SK-N-SH treated with all-trans-retinoic acid at 6 μM for 48 hours (cell line): ENCODE results near the gene FCN3.

Experiments used
- ATAC-seq: fragments of 200-7000 bp; cut with Tn5 transposase; 3 replicates; pipeline ENCODE4 v1.9.1; 2020; ENCODE audit warnings: mild to moderate bottlenecking, moderate library complexity
- ARNTL ChIP-seq: fragments of 450-650 bp; formaldehyde crosslinking; IDR thresholded peaks from 2 replicates; pipeline ENCODE4 v1.5.0; 2020; ENCODE audit warnings: low read depth, mild to moderate bottlenecking, moderate library complexity, borderline replicate concordance
- CREB5 ChIP-seq: fragments of 250-450 bp; sonication (Bioruptor Pico); IDR thresholded peaks from 2 replicates; pipeline ENCODE4 v1.5.1; 2020; ENCODE audit warnings: low read depth, mild to moderate bottlenecking, moderate library complexity
- CSDC2 ChIP-seq: fragments of 250-450 bp; sonication (Bioruptor Pico); IDR thresholded peaks from 2 replicates; pipeline ENCODE4 v1.5.0; 2020; ENCODE audit warnings: mild to moderate bottlenecking, moderate library complexity
- CSRNP3 ChIP-seq: fragments of 250-450 bp; sonication (Bioruptor Pico); IDR thresholded peaks from 2 replicates; pipeline ENCODE4 v1.5.1; 2021; ENCODE audit warnings: mild to moderate bottlenecking, moderate library complexity
- ESRRG ChIP-seq: fragments of 250-450 bp; sonication (Bioruptor Pico); IDR thresholded peaks from 2 replicates; pipeline ENCODE4 v1.6.1; 2021; ENCODE audit warnings: mild to moderate bottlenecking
- GLIS3 ChIP-seq: fragments of 250-450 bp; sonication (Bioruptor Pico); IDR thresholded peaks from 2 replicates; pipeline ENCODE4 v1.5.0; 2020; ENCODE audit warnings: mild to moderate bottlenecking, moderate library complexity
- ISL1 ChIP-seq: fragments of 250-450 bp; sonication (Bioruptor Pico); IDR thresholded peaks from 2 replicates; pipeline ENCODE4 v2.1.2; 2022; ENCODE audit warnings: mild to moderate bottlenecking, moderate library complexity
- OSR1 ChIP-seq: fragments of 250-450 bp; sonication (Bioruptor Pico); IDR thresholded peaks from 2 replicates; pipeline ENCODE4 v1.8.0; 2022; ENCODE audit warnings: moderate library complexity, mild to moderate bottlenecking, inconsistent platforms
- PATZ1 ChIP-seq: fragments of 250-450 bp; sonication (Bioruptor Pico); IDR thresholded peaks from 2 replicates; pipeline ENCODE4 v1.8.0; 2020; ENCODE audit warnings: mild to moderate bottlenecking, moderate library complexity, borderline replicate concordance
- POU6F1 ChIP-seq: fragments of 250-450 bp; sonication (Bioruptor Pico); IDR thresholded peaks from 2 replicates; pipeline ENCODE4 v1.8.0; 2021; ENCODE audit warnings: low read depth, mild to moderate bottlenecking, moderate library complexity, borderline replicate concordance
- PPARA ChIP-seq: fragments of 250-450 bp; sonication (Bioruptor Pico); IDR thresholded peaks from 2 replicates; pipeline ENCODE4 v1.5.0; 2020; ENCODE audit warnings: mild to moderate bottlenecking, borderline replicate concordance
- RARB ChIP-seq: fragments of 250-450 bp; sonication (Bioruptor Pico); IDR thresholded peaks from 2 replicates; pipeline ENCODE4 v1.8.0; 2021; ENCODE audit warnings: mild to moderate bottlenecking, moderate library complexity
- SNAI2 ChIP-seq: fragments of 250-450 bp; sonication (Bioruptor Pico); IDR thresholded peaks from 2 replicates; pipeline ENCODE4 v1.5.0; 2020; ENCODE audit warnings: mild to moderate bottlenecking, moderate library complexity
- TCF4 ChIP-seq: fragments of 250-450 bp; sonication (Bioruptor Pico); IDR thresholded peaks from 2 replicates; pipeline ENCODE4 v1.8.0; 2021; ENCODE audit warnings: mild to moderate bottlenecking, moderate library complexity, borderline replicate concordance
- TOX ChIP-seq: fragments of 250-450 bp; sonication (Bioruptor Pico); IDR thresholded peaks from 2 replicates; pipeline ENCODE4 v1.8.0; 2021; ENCODE audit warnings: mild to moderate bottlenecking, moderate library complexity, borderline replicate concordance
- TSHZ2 ChIP-seq: fragments of 250-450 bp; sonication (Bioruptor Pico); IDR thresholded peaks from 2 replicates; pipeline ENCODE4 v1.5.0; 2020; ENCODE audit warnings: mild to moderate bottlenecking, moderate library complexity
- ZFP3 ChIP-seq: fragments of 250-450 bp; sonication (Bioruptor Pico); IDR thresholded peaks from 2 replicates; pipeline ENCODE4 v1.5.0; 2020; ENCODE audit warnings: mild to moderate bottlenecking, moderate library complexity
- ZNF565 ChIP-seq: fragments of 450-650 bp; formaldehyde crosslinking; conservative IDR thresholded peaks from 2 replicates; pipeline ENCODE4 v1.5.0; 2020; ENCODE audit warnings: low read depth, mild to moderate bottlenecking, moderate library complexity
- ZNF70 ChIP-seq: fragments of 450-650 bp; formaldehyde crosslinking; IDR thresholded peaks from 2 replicates; pipeline ENCODE4 v1.5.0; 2020; ENCODE audit warnings: mild to moderate bottlenecking, moderate library complexity
- ZNF8 ChIP-seq: fragments of 450-650 bp; formaldehyde crosslinking; IDR thresholded peaks from 2 replicates; pipeline ENCODE4 v1.5.0; 2020; ENCODE audit warnings: mild to moderate bottlenecking, moderate library complexity

FCN3 gene

GRCh38 chr1:27331922-27332321, 42.7 kb downstream of the FCN3 start:
- ATAC-seq = no peak
- no peak for TF ChIP-seq ISL1
- no peak for TF ChIP-seq TSHZ2 (CRISPR knock-in tag)
- no peak for TF ChIP-seq POU6F1
- TF ChIP-seq TCF4 (CRISPR knock-in tag) = no peak
- TF ChIP-seq ZNF8 = no peak
- no peak for TF ChIP-seq ESRRG
- TF ChIP-seq RARB (CRISPR knock-in tag) = no peak

- TF ChIP-seq ZFP3 (CRISPR knock-in tag) (no peak), ZNF70 (CRISPR knock-in tag) (no peak), TCF4 (CRISPR knock-in tag) (no peak), ZNF565 (no peak), CSDC2 (CRISPR knock-in tag) (no peak), GLIS3 (CRISPR knock-in tag) (no peak), ISL1 (no peak), ZNF8 (no peak), ARNTL (CRISPR knock-in tag) (no peak), PPARA (no peak), TOX (CRISPR knock-in tag) (no peak), PATZ1 (no peak), ESRRG (no peak), OSR1 (CRISPR knock-in tag) (no peak), POU6F1 (no peak), CSRNP3 (CRISPR knock-in tag) (no peak), RARB (CRISPR knock-in tag) (no peak), SNAI2 (no peak), CREB5 (CRISPR knock-in tag) (no peak)
- ATAC-seq = no peak
Measured at GRCh38 chr1:27331426-27331825, 43.2 kb downstream of the FCN3 start.

- TF ChIP-seq CSRNP3 (CRISPR knock-in tag) = no peak
- TF ChIP-seq, all 23 proteins: peak for 0
- no peak for ATAC-seq
Measured at GRCh38 chr1:27330786-27331185, 43.8 kb downstream of the FCN3 start.
